Activated naive CD8-positive, alpha-beta T cell treated with anti-CD3 and anti-CD28 coated beads, Interleukin-2, amount 50 U/mL, for 24 hours (primary cell): ENCODE data around the gene SNX30.

Experiments
- ATAC-seq: fragments of 150-1000 bp; cut with Tn5 transposase; one replicate; pipeline ENCODE4 v1.10.0; 2021
- DNase-seq: peaks from one replicate; pipeline ENCODE4 v3.0.0; 2021
- H3K27ac Mint-ChIP-seq: one replicate; pipeline ENCODE4 v1.8.0; 2021; ENCODE audit warnings: mild to moderate bottlenecking, mixed read lengths
- H3K27me3 Mint-ChIP-seq: one replicate; pipeline ENCODE4 v1.8.0; 2021; ENCODE audit warnings: mixed read lengths
- H3K36me3 Mint-ChIP-seq: one replicate; pipeline ENCODE4 v1.8.0; 2021; ENCODE audit warnings: low read depth, mixed read lengths
- H3K4me1 Mint-ChIP-seq: one replicate; pipeline ENCODE4 v1.8.0; 2021; ENCODE audit warnings: mixed read lengths
- H3K4me3 Mint-ChIP-seq: one replicate; pipeline ENCODE4 v1.8.0; 2021; ENCODE audit warnings: mild to moderate bottlenecking, moderate library complexity, mixed read lengths
- H3K9me3 Mint-ChIP-seq: one replicate; pipeline ENCODE4 v1.8.0; 2021; ENCODE audit warnings: mixed read lengths

The SNX30 gene

GRCh38 chr9:112810696-112811490, 60.3 kb downstream of the SNX30 start:
- H3K9me3 Mint-ChIP-seq: no peaks in the 10 kb centered on the region
- DNase-seq: no peak
- peaks cover 6% of the 10 kb centered on the region for H3K36me3 Mint-ChIP-seq
- no peaks in the 10 kb centered on the region for H3K4me1 Mint-ChIP-seq
- no peak for ATAC-seq
- H3K4me3 Mint-ChIP-seq: no peak overlapping the region
- H3K27ac Mint-ChIP-seq: no peak overlapping the region
- no peaks in the 10 kb centered on the region for H3K27me3 Mint-ChIP-seq

GRCh38 chr9:112811518-112811917, 61.0 kb downstream of the SNX30 start:
- Mint-ChIP-seq H3K9me3 (no peaks in the 10 kb centered on the region), H3K36me3 (peaks cover 3% of the 10 kb centered on the region), H3K27ac (no peak overlapping the region), H3K4me1 (peaks cover 2% of the 10 kb centered on the region), H3K27me3 (no peaks in the 10 kb centered on the region), H3K4me3 (no peak overlapping the region)
- DNase-seq (no peak), ATAC-seq (no peak)

- Mint-ChIP-seq H3K4me3 (no peak overlapping the region), H3K27me3 (no peaks in the 10 kb centered on the region), H3K4me1 (peaks cover 14% of the 10 kb centered on the region), H3K36me3 (peaks cover 4% of the 10 kb centered on the region), H3K9me3 (no peaks in the 10 kb centered on the region), H3K27ac (no peak overlapping the region)
- DNase-seq: no peak
- ATAC-seq: no peak
These were observed 65.3 kb downstream of the SNX30 start for GRCh38 chr9:112815868-112816267.

- no peak overlapping the region for H3K27ac Mint-ChIP-seq
- DNase-seq (no peak), ATAC-seq (no peak)
- H3K4me3 Mint-ChIP-seq: no peak overlapping the region
- H3K9me3 Mint-ChIP-seq: no peaks in the 10 kb centered on the region
- peaks cover 4% of the 10 kb centered on the region for H3K36me3 Mint-ChIP-seq
- H3K27me3 Mint-ChIP-seq: no peaks in the 10 kb centered on the region
- H3K4me1 Mint-ChIP-seq: peaks cover 14% of the 10 kb centered on the region
These were observed 67.3 kb downstream of the SNX30 start for GRCh38 chr9:112817860-112818203.

- H3K27me3 Mint-ChIP-seq: no peaks in the 10 kb centered on the region
- H3K9me3 Mint-ChIP-seq: no peaks in the 10 kb centered on the region
- H3K4me1 Mint-ChIP-seq: peaks cover 14% of the 10 kb centered on the region
- no peak for DNase-seq
- no peak overlapping the region for H3K27ac Mint-ChIP-seq
- ATAC-seq: peak; percentile 46
- H3K4me3 Mint-ChIP-seq: no peak overlapping the region
- H3K36me3 Mint-ChIP-seq: peaks cover 4% of the 10 kb centered on the region
These were observed 69.3 kb downstream of the SNX30 start for GRCh38 chr9:112819635-112820496.

GRCh38 chr9:112820881-112821280, 70.3 kb downstream of the SNX30 start:
- Mint-ChIP-seq H3K27me3 (no peaks in the 10 kb centered on the region), H3K9me3 (no peaks in the 10 kb centered on the region), H3K4me1 (peaks cover 14% of the 10 kb centered on the region), H3K4me3 (no peak overlapping the region), H3K36me3 (peaks cover 4% of the 10 kb centered on the region), H3K27ac (no peak overlapping the region)
- DNase-seq (no peak), ATAC-seq (no peak)

GRCh38 chr9:112822618-112823017, 72.1 kb downstream of the SNX30 start:
- no peaks in the 10 kb centered on the region for H3K27me3 Mint-ChIP-seq
- DNase-seq: no peak
- ATAC-seq: no peak
- H3K4me1 Mint-ChIP-seq: peaks cover 3% of the 10 kb centered on the region
- H3K9me3 Mint-ChIP-seq: no peaks in the 10 kb centered on the region
- no peak overlapping the region for H3K4me3 Mint-ChIP-seq
- H3K36me3 Mint-ChIP-seq: peaks cover 4% of the 10 kb centered on the region
- H3K27ac Mint-ChIP-seq: no peak overlapping the region

GRCh38 chr9:112823257-112823656, 72.7 kb downstream of the SNX30 start:
- H3K27ac Mint-ChIP-seq: no peak overlapping the region
- H3K27me3 Mint-ChIP-seq: no peaks in the 10 kb centered on the region
- peaks cover 4% of the 10 kb centered on the region for H3K36me3 Mint-ChIP-seq
- no peak overlapping the region for H3K4me3 Mint-ChIP-seq
- no peak for ATAC-seq
- no peaks in the 10 kb centered on the region for H3K9me3 Mint-ChIP-seq
- peaks cover 2% of the 10 kb centered on the region for H3K4me1 Mint-ChIP-seq
- no peak for DNase-seq

- Mint-ChIP-seq H3K9me3 (no peaks in the 10 kb centered on the region), H3K27ac (no peak overlapping the region), H3K4me3 (no peak overlapping the region), H3K27me3 (no peaks in the 10 kb centered on the region), H3K4me1 (no peaks in the 10 kb centered on the region), H3K36me3 (peaks cover 2% of the 10 kb centered on the region)
- ATAC-seq (no peak), DNase-seq (no peak)
These were observed 80.8 kb downstream of the SNX30 start for GRCh38 chr9:112831281-112831851.

GRCh38 chr9:112831969-112832368, 81.4 kb downstream of the SNX30 start:
- Mint-ChIP-seq H3K36me3 (peaks cover 4% of the 10 kb centered on the region), H3K4me3 (no peak overlapping the region), H3K9me3 (no peaks in the 10 kb centered on the region), H3K27me3 (no peaks in the 10 kb centered on the region), H3K27ac (no peak overlapping the region), H3K4me1 (no peaks in the 10 kb centered on the region)
- ATAC-seq: no peak
- DNase-seq: no peak

GRCh38 chr9:112833081-112833480, 82.5 kb downstream of the SNX30 start:
- Mint-ChIP-seq H3K27me3 (no peaks in the 10 kb centered on the region), H3K4me1 (no peaks in the 10 kb centered on the region), H3K27ac (no peak overlapping the region), H3K36me3 (peaks cover 6% of the 10 kb centered on the region), H3K9me3 (no peaks in the 10 kb centered on the region), H3K4me3 (no peak overlapping the region)
- no peak for ATAC-seq
- no peak for DNase-seq

GRCh38 chr9:112836394-112836793, 85.8 kb downstream of the SNX30 start:
- no peak for DNase-seq
- H3K4me3 Mint-ChIP-seq: no peak overlapping the region
- H3K4me1 Mint-ChIP-seq: no peaks in the 10 kb centered on the region
- no peak overlapping the region for H3K27ac Mint-ChIP-seq
- no peaks in the 10 kb centered on the region for H3K27me3 Mint-ChIP-seq
- no peaks in the 10 kb centered on the region for H3K9me3 Mint-ChIP-seq
- no peak for ATAC-seq
- peaks cover 14% of the 10 kb centered on the region for H3K36me3 Mint-ChIP-seq

- H3K27ac Mint-ChIP-seq: no peak overlapping the region
- H3K27me3 Mint-ChIP-seq: no peaks in the 10 kb centered on the region
- H3K36me3 Mint-ChIP-seq: peaks cover 12% of the 10 kb centered on the region
- ATAC-seq (no peak), DNase-seq (no peak)
- H3K4me1 Mint-ChIP-seq: no peaks in the 10 kb centered on the region
- H3K9me3 Mint-ChIP-seq: no peaks in the 10 kb centered on the region
- no peak overlapping the region for H3K4me3 Mint-ChIP-seq
These were observed 87.8 kb downstream of the SNX30 start for GRCh38 chr9:112838342-112838741.

- Mint-ChIP-seq H3K4me3 (no peak overlapping the region), H3K9me3 (no peaks in the 10 kb centered on the region), H3K4me1 (peaks cover under 1% of the 10 kb centered on the region), H3K36me3 (peaks cover 12% of the 10 kb centered on the region), H3K27ac (no peak overlapping the region), H3K27me3 (no peaks in the 10 kb centered on the region)
- ATAC-seq (no peak), DNase-seq (no peak)
These were observed 88.8 kb downstream of the SNX30 start for GRCh38 chr9:112839331-112839730.

- DNase-seq: no peak
- H3K36me3 Mint-ChIP-seq: peaks cover 14% of the 10 kb centered on the region
- ATAC-seq: no peak
- no peak overlapping the region for H3K4me3 Mint-ChIP-seq
- no peaks in the 10 kb centered on the region for H3K9me3 Mint-ChIP-seq
- no peaks in the 10 kb centered on the region for H3K27me3 Mint-ChIP-seq
- peaks cover 12% of the 10 kb centered on the region for H3K4me1 Mint-ChIP-seq
- H3K27ac Mint-ChIP-seq: no peak overlapping the region
These were observed 90.7 kb downstream of the SNX30 start for GRCh38 chr9:112841261-112841660.
